Measurements from ENCODE around the gene PPCDC. TPM values are rescaled to one million over a fixed set of nuclear protein-coding genes. Genes with fewer than 3 reads are reported as not detected.
A peak's percentile ranks its signal among the peaks of the same experiment; 100 is the strongest.

The PPCDC gene
- total RNA-seq, 1 donor from 2014 or later = 7.2 TPM

DNA sequence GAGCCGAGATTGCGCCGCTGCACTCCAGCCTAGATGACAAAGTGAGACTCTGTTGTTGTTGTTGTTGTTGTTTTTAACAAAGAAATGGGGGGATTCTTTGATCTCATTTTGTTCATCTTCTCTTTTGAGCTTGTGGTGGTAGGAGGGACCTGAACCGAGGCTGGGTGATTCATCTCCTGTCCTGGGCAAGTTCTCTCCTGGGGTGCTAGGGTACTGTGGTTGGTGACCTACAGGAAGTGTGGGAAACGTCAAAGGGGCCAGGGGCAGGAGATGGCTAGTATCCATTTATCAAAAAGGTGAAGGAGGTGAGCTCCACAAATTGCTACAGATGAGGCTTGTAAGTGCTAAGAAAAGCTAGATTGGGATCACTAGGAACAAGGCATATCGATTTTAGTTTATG, 14.3 kb downstream of the PPCDC start:
- intact Hi-C loops (cut with DNase I) = no loop called here
- no peak for DNase-seq (ENCODE audit: low spot score)

DNA sequence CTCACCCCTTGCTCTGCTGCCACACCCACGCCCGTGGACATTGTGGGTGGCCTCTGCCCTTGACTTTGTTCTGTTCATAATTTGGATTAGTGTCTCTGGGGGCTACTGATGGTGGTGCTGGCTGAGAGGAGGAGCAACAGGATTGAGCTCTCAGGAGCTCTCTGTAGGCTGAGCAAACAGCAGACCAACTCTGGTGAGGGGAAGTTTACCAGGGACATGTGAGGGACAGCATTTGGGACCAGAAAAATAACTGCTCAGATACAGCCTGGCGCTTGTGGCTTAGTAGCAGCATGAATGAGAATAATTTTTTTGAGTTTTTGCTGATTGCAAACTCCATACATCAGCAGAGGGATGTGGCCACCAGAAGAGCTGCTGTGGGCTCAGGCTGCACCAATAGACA, 14.8 kb downstream of the PPCDC start:
- intact Hi-C loops (cut with DNase I) = no loop called here
- no peak for DNase-seq (ENCODE audit: low spot score)

DNA sequence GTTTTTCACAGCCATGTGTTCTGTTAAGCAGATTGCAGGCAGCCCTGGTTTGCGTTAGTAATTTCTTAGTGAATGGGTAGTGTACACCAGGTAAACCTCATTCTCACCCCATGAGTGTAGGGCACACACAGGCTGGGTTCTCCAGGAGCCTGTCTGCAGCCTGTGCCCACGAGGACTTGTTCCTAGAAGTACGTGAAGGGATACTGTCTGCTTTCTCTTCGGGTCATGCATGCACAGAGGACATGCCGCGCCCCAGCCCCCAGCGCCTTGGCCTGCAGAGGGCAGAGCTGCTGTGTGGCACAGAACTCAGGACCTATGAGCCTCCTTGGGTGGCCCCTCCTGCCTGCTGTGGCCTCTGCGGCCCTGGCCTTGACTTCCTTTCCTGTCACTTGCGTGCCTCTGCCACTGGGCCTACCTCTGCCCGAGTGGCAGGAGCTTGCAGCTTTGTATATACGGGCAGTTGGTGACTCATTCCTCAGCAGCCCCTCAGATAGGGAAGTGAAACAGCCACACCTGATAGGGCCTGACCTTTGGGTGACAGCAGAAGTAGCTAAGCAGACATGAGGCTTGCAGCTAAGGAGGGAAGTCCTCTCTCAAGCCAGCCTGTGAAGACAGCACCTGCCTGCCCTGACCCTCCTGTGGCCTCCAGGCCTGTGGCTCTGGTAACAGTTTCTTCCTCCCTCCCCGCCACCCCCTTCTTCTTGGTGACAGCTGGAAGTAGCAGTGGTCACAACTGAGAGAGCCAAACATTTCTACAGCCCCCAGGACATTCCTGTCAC, 19.5 kb downstream of the PPCDC start:
- intact Hi-C loops (cut with DNase I) = loop anchor here (1.0 to 2.0 kb wide), 2 partner anchors 14 to 159 kb away; no protein-coding TSS in a partner anchor
- DNase-seq (ENCODE audit: low spot score) = peak; percentile 97

DNA sequence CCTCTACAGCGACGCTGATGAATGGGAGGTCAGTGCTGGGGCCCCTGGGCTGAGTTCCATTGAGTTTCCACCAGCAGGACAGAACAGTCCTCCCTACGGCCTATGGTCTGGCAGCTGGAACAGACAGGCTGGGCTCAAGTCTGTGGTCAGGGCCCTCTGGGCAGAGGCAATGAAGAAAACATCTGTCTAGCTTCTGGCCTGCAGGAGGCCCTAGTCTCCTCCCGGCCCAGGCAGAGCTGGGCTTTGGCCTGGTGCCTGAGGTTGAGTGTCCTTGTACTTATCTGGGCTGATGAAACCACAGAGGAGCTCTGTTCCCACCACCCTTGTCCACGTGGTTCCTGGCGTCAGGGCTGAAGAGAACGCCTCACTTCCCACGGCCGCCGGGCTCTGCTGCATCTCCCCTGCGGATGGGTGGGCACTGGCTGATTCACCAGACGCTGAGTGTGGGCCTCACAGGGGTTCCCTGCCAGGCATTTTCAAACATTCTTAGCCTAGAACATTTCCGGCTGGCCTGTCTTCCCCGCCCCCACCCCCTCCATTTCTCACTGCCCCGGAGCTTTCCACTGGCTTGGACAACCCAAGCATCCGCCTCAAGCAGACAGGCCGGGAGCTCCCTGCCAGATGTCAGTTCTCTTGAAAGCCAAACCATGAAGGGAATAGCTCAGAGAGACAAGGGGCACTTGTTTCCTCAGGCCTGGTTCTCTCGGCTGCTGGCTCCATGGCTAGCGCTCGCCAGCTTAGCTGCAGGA, 20.3 kb downstream of the PPCDC start:
- peak; percentile 98 for DNase-seq (ENCODE audit: low spot score)
- intact Hi-C loops (cut with DNase I) = loop anchor here (1.0 to 2.0 kb wide), 2 partner anchors 15 to 159 kb away; no protein-coding TSS in a partner anchor

DNA sequence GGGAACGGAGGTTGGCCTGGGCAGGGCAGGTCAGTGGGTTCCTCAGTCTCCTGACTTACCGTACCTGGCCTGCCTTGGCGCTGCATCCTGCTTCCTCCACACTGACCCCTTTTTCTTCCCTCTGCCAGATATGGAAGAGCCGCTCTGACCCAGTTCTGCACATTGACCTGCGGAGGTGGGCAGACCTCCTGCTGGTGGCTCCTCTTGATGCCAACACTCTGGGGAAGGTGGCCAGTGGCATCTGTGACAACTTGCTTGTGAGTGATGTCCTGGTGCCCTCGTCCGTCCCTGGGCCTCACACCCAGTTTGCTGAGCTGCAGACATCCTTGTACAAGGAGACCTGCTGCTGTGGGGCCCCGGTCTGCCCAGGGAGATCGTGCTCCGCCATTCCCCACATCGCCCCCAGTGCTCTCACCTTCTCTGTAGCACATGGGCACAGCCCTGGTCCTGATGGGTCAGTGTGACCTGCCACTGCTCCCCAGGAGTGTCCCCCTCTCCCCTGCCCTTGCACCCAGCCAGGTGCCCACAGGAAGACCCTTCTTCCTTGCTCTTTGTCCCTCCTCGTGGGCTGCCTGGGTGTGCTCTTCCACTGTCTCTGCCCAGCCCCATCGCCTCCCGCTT, 21.0 kb downstream of the PPCDC start:
- DNase-seq (ENCODE audit: low spot score) = no peak
- intact Hi-C loops (cut with DNase I) = no loop called here

DNA sequence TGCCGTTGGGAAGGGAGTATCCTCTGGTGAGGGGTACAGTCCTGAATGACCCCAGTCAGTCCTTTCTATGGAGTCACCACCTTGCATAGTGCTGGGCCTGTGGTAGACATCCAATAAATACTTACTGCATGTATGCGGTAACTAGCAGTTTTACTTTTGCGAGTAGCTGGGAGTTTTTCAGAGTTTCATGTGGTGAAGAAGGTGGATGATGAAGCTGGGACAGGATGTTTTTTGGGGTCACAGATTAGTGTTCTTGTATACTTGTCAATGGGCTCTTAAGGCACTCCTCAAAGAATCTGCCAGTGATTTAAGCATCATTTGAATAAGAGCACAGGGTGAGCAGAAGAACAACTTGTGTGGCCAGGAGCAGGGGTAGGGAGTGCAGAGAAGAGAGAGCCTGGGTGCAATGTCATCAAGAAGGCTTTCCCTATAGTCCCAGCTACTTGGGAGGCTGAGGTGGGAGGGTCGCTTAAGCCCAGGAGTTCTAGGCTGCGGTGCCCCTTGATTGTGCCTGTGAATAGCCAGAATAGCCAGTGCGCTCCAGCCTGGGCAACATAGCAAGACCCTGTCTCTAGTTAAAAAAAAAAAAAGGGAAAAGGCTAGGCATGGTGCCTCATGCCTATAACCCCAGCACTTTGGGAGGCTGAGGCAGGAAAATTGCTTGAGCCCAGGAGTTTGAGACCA, 22.1 kb downstream of the PPCDC start:
- no peak for DNase-seq (ENCODE audit: low spot score)
- intact Hi-C loops (cut with DNase I) = no loop called here

DNA sequence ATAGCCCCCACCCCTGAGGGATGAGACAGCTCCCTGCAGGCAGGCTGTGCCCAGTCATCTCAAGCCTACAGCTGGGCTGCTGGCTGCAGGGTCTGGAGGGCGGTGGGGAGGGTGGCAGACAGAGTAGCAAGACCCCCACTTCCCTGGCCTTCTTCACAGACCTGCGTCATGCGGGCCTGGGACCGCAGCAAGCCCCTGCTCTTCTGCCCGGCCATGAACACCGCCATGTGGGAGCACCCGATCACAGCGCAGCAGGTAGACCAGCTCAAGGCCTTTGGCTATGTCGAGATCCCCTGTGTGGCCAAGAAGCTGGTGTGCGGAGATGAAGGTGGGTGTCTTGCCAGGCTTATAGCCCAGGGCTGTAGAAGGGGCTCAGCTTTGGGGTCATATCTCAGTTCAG, 25.0 kb downstream of the PPCDC start:
- intact Hi-C loops (cut with DNase I) = no loop called here
- DNase-seq (ENCODE audit: low spot score) = no peak

DNA sequence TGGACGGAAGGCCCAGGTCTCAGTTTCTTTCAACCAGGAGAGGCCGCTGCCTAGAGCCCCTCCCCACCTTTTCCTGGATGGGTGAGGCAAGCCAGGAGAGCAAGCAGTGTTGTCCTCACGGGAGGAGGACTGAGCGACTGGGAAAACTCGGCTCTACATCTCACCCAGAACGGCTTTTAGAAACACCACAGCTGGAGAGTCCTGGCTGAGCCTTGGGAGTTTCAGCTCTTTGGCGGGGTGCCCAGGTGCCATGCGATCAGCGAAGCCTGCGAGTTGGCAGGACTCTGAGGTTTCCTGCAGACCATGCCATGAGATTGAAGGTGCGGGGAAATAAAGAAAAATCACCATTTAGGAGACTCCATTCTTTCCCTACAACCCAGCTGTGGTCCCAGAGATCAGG, 26.0 kb downstream of the PPCDC start:
- intact Hi-C loops (cut with DNase I) = no loop called here
- DNase-seq (ENCODE audit: low spot score) = peak; percentile 91

DNA sequence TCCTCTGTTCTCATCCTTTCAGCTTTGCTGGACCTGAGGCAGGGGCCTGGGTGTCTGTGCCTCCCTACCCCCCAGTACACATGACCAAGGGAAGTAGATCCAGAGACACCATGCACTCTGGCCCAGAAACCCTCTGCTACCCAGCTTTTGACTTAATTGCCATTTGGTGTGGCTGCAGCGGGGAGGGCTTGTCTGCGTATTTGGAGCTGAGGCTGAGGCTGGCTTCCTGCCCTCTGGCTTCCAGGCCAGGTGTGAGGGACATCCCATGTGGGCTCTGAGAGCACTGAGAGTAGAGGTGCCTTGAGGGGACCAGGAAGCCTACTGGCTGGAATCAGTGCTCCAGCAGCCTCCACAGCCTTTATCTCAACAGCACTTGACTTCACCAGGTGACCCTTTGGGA, 26.9 kb downstream of the PPCDC start:
- no peak for DNase-seq (ENCODE audit: low spot score)
- intact Hi-C loops (cut with DNase I) = no loop called here

DNA sequence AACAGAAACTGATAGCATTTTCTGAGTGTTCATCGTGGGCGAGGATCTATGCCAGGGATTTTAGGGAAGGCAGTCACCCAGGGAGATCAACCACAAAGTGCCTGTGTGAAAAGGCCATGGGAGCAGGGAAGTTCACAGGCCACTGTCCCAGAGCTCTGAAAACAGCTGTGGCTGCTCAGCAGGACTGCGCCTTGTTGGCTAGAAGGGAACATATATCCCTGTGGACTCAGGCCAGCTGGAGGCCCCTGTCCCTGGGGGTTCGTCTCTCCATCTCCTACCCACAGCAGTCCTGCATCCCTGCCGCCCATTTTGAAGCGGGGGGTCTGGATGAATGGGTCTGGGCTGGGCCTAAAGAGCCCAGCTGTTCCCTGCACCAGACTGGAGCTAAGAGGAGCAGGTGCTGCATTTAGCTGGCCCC, 27.8 kb downstream of the PPCDC start:
- no peak for DNase-seq (ENCODE audit: low spot score)
- intact Hi-C loops (cut with DNase I) = no loop called here

DNA sequence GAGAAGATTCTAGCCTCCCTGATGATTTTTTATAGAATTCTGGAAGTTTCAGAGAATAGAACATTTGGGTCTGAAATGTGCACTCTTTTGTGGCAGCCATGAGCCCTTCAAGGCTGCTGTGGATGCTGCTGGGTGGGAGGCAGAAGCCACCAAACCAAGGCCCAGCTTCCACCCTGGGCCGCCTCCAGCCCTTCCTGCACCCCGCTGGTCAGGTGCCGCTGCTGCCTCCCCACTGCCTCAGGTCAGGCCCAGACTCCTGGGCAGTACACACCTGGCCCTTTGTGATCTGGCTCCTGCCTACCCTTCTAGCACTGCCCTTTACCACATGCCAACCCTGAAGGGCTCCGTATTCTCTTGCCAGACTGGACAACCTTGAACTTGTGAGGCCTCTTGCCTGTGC, 28.3 kb downstream of the PPCDC start:
- no peak for DNase-seq (ENCODE audit: low spot score)
- intact Hi-C loops (cut with DNase I) = no loop called here

DNA sequence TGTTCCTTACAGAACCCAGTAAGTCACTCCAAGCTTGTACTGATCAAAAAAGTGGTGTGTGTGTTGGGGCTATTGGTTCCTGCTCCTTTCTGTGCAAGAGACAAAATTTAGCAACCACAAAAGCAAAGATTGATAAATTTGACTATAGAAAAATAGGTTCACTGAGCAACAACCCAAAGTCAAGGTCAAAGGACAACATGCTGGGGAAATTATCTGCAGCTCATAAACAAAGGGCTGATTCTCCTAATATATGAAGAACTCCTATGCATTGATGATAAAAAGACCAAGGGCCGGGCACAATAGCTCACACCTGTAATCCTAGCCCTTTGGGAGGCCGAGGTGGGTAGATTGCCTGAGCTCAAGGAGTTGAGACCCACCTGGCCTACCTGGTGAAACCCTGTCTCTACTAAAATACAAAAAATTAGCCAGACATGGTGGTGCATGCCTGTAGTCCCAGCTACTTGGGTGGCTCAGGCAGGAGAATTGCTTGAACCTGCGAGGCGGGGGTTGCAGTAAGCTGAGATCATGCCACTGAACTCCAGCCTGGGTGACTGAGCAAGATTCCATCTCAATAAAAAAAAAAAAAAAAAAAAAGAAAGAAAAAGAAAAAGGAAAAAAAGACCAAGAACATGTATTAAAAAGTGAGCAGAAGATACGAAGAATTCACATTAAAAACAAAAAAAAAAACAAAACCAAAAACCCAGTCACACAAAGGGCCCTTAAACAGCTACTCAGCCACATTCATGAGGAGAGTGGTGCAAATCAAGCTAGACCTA, 29.8 kb downstream of the PPCDC start:
- intact Hi-C loops (cut with DNase I) = no loop called here
- DNase-seq (ENCODE audit: low spot score) = no peak

DNA sequence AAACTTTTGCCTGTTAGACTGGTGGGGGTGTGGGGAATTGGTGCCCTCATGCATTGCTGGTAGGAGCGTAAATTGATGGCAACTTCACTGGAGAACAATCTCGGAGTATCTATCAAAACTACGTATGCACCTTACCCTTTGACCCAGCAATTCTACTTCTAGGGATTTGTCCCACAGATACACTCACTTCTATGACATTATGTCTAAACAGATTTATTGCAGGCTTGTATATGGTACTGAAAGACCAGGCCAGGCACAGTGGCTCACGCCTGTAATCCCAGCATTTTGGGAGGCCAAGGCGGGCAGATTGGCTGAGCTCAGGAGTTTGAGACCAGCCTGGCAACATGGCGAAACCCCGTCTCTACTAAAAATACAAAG, 30.3 kb downstream of the PPCDC start:
- no peak for DNase-seq (ENCODE audit: low spot score)
- intact Hi-C loops (cut with DNase I) = no loop called here

DNA sequence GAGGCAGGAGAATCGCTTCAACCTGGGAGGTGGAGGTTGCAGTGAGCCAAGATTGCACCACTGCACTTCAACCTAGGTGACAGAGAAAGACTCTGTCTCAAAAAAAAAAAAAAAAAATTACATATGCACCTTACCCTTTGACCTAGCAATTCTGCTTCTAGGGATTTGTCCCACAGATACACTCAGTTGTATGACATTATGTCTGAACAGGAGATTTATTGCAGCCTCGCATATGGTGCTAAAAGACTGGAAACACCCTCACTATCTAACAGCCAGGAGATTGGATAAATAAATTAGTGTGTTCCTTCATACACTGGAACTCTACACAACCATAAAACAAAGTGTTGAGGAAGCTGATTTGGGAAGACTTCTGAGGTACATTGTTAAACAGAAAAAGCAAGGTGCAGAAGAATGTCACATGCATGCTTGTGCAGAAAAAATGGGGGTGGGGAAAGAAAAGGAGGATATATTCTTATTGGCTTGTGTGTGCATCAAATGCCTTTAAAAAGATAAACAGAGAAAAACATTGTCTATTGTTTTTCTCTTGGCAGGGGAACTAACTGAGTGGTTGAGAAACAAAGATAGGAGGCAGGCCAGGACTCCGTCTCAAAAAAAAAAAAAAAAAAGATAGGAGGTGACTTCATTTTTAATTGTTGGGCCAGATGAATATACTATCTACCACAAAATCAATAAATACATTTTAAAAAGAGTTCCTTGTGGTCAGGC, 30.9 kb downstream of the PPCDC start:
- no peak for DNase-seq (ENCODE audit: low spot score)
- intact Hi-C loops (cut with DNase I) = no loop called here

DNA sequence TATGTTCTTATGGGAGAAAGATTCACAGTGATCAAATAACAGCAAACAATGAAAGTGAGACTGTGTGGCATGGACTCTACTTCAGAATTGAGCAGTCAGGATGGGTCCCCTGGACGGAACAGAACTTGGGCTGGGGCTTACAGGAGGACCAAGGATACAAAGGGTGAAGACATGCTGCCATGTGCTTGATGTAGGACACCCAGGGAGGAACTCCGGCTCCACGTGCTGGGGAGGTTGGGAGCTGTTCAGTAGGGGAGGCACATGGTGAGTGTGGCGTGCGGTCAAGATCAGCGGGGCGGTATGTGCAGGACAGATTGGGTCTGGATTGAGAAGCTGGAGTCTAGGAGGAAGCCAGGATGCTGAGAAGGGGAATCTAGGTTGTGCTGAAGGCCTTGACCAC, 32.6 kb downstream of the PPCDC start:
- peak; percentile 43 for DNase-seq (ENCODE audit: low spot score)
- intact Hi-C loops (cut with DNase I) = no loop called here

DNA sequence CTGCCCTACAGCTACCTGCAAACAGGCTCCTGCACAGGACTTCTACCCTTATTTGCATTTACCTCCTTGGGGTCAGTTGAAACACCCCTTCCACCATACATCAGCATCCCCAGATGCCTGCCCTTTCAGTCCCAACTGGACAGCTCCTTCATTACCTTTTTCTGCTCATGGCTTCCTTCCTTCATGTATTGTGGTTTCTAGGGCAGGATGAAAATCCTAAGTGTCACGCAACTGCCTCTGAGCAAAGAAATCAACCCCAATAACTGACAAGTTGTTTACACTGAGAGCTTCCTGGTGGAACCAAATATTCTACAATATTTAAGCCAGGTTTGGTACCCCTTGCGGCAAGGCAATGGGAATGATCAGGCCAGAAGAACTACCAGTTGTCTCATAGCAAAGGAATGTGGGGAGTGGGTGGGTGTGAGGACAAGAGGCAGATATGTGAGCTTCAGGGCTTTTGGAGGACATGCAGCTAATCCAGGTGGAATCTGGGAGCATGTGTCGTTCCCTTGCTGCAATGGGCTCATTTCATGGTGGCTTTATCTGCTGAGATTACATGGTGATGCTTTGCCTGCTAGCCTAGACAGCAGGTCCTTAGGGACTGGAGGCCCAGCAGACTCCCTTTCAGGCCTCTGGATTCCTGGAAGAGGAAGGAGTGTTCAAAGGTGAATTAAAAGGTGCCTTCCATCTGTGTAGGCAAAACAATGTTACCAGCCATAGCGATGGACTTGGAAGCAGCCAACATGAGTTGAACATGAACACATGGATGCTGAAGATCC, 34.9 kb downstream of the PPCDC start:
- peak; percentile 3 for DNase-seq (ENCODE audit: low spot score)
- intact Hi-C loops (cut with DNase I) = no loop called here

DNA sequence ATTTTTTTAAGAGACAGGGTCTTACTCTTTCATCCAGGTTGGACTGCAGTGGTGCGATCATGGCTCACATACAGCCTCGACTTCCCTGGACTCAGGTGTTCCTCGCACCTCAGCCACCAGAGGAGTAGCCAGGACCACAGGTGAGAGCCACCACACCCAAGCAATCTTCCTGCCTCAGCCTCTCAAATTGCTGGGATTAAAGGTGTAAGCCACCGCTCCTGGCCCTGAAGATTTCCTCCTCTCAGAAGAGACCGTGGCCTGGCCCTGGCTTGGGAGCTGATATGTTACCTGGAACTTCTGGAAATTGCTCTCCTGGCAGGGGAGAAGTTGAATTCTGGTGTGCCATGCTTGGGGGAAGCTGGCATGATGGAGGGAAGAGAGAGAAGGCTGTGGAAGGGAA, 36.2 kb downstream of the PPCDC start:
- intact Hi-C loops (cut with DNase I) = no loop called here

DNA sequence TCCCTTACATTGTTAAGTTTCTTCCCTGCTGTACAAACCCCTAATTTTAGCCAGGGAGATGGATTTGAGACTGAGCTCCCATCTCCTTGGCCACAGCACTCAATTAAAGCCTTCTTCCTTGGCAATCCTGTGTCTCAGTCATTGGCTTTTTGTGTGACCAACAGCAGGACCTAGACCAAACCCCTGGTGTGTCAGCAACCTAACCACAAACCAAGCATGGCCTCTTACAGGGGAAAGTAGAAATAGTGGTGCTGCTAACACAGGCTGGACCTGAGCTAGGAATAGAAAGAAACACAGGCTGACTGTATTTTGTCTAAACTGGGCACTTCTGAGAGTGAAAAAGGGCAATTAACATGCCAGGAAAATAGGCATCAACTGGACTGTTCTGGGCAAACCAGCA, 37.9 kb downstream of the PPCDC start:
- intact Hi-C loops (cut with DNase I) = no loop called here
- no peak for DNase-seq (ENCODE audit: low spot score)

More for the DNA sequence above, 36.2 kb downstream of the PPCDC start:
- peak; percentile 26 for DNase-seq (ENCODE audit: low spot score)
